Right lobe of liver (tissue), 6 donors: ENCODE measurements around the gene TDRD12. TPM values are rescaled to one million over a fixed set of nuclear protein-coding genes. Genes with fewer than 3 reads are reported as not detected.

Source experiments
- ATAC-seq, 4 donors: fragments of 200-7000 bp; cut with Tn5 transposase; one replicate each; pipeline ENCODE4 v1.9.1; 2020; ENCODE audit warnings: mild to moderate bottlenecking in 4 of 4, moderate library complexity in 4 of 4
- DNase-seq, 3 donors: peaks; one replicate each; pipeline ENCODE4 v3.0.0-alpha.2; 2020
- H3K27ac ChIP-seq, 3 donors: fragments of 200-600 bp; one replicate each; pipeline ENCODE4 v1.8.0; 2022
- H3K27me3 ChIP-seq, 2 donors: fragments of 200-600 bp; one replicate each; pipeline ENCODE4 v1.8.0; 2022
- H3K36me3 ChIP-seq, 4 donors: fragments of 200-600 bp; sonication (generic) in 1 of 4; one replicate each; pipeline versions ENCODE4 v1.5.1 to v1.8.0; 2017 to 2022; ENCODE audit warnings: control low read depth in 1 of 4
- H3K4me1 ChIP-seq, 4 donors: fragments of 200-600 bp; sonication (generic) in 1 of 4; one replicate each; pipeline versions ENCODE4 v1.5.1 to v1.8.0; 2017 to 2022; ENCODE audit warnings: control low read depth in 1 of 4
- H3K4me3 ChIP-seq, 3 donors: fragments of 200-600 bp; one replicate each; pipeline ENCODE4 v1.8.0; 2022
- H3K9me3 ChIP-seq, 4 donors: fragments of 200-600 bp; sonication (generic) in 1 of 4; one replicate each; pipeline versions ENCODE4 v1.5.1 to v1.8.0; 2017 to 2022; ENCODE audit warnings: control low read depth in 1 of 4
- POLR2A ChIP-seq: fragments of 450-650 bp; IDR thresholded peaks from one replicate; pipeline ENCODE4 v1.6.1; 2017; ENCODE audit warnings: antibody characterized with exemption, mild to moderate bottlenecking
- WGBS: methylation state at CpG from one replicate; pipeline ENCODE4 v1.1.6; 2018; ENCODE audit warnings: low coverage, low lambda C conversion rate; ENCODE audit not compliant: insufficient coverage; ENCODE audit errors: missing lambda C conversion rate; 5-methylcytosine and 5-hydroxymethylcytosine counted together
- intact Hi-C, 2 donors: fragments of 100-400 bp; cut with DNase I; formaldehyde crosslinking; loops; one replicate each; pipeline versions ENCODE4 v1.11.2 to v1.14.1; 2022
- total RNA-seq, 6 experiments: library from RNA; depleted of rRNA in 2 of 6; stranded (reverse); fragments of >200 nt in 2 of 6; fragmentation: NEBNext Ultra II Directional in 3 of 6; extraction: Animal tissue kit (Norgen Biotek cat#: 25700) in 3 of 6; gene quantifications; one replicate each; pipeline versions ENCODE4 v1.1.0 to v1.2.4, GENCODE V29; 2016 to 2023
- TF ChIP-seq, protein P1 (sequence below), 4 donors: fragments of 200-600 bp in 3 of 4; fragments of 450-650 bp in 1 of 4; IDR thresholded peaks; one replicate each; pipeline versions ENCODE4 v1.5.1 to v1.8.0; 2016 to 2022; ENCODE audit warnings: antibody characterized with exemption in 4 of 4, mild to moderate bottlenecking in 2 of 4
- donor health status: DM: no; HTN: yes; CAD: no.
- donor health status: DM: no; HTN: no; CAD: no.
- donor health status: DM: no; HTN: no; CAD: no.
- donor health status: DM: no; HTN: yes; CAD: no.
- donor health status: DM: no; HTN: yes; CAD: no.

The TDRD12 gene
- total RNA-seq, 6 experiments from 2014 or later, result 0.17 TPM; not detected in 5

DNA sequence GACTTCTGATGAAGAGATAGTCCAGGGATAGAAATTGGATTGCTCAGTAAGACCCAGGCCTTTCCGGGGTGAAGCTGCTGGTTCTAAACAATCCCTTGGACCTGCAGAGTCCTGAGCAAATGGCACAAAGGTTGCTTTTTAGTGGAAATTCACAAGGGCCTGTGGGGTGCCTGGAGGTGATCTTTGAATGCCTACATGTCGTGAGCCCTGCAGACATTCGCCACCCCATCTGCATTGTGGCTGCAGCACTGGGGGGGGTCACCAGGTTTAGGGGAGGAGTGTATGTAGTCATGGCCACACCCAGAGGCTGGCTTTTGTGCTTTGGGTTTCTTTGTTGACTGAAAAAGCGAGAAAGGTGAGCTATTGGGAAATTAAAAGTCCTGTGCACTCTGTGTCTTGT is 108.6 kb downstream of the TDRD12 start:
- intact Hi-C loops, result no loop called here
- H3K36me3 ChIP-seq, result peaks cover 0 to 3% (median 0%) of the 10 kb centered on the region in 4 donors
- H3K4me3 ChIP-seq, result no peak overlapping the region
- H3K27ac ChIP-seq, result no peak overlapping the region
- no peaks in the 10 kb centered on the region for H3K9me3 ChIP-seq
- ATAC-seq (no peak), DNase-seq (no peak)
- WGBS, result 86% methylated on average over 1 of the region's 4 CpGs
- TF ChIP-seq, protein P1, sequence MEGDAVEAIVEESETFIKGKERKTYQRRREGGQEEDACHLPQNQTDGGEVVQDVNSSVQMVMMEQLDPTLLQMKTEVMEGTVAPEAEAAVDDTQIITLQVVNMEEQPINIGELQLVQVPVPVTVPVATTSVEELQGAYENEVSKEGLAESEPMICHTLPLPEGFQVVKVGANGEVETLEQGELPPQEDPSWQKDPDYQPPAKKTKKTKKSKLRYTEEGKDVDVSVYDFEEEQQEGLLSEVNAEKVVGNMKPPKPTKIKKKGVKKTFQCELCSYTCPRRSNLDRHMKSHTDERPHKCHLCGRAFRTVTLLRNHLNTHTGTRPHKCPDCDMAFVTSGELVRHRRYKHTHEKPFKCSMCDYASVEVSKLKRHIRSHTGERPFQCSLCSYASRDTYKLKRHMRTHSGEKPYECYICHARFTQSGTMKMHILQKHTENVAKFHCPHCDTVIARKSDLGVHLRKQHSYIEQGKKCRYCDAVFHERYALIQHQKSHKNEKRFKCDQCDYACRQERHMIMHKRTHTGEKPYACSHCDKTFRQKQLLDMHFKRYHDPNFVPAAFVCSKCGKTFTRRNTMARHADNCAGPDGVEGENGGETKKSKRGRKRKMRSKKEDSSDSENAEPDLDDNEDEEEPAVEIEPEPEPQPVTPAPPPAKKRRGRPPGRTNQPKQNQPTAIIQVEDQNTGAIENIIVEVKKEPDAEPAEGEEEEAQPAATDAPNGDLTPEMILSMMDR (IDR thresholded peaks at IDR 0.05), result no peak
- no peak for TF ChIP-seq POLR2A
- no peaks in the 10 kb centered on the region for H3K4me1 ChIP-seq
- no peaks in the 10 kb centered on the region for H3K27me3 ChIP-seq

DNA sequence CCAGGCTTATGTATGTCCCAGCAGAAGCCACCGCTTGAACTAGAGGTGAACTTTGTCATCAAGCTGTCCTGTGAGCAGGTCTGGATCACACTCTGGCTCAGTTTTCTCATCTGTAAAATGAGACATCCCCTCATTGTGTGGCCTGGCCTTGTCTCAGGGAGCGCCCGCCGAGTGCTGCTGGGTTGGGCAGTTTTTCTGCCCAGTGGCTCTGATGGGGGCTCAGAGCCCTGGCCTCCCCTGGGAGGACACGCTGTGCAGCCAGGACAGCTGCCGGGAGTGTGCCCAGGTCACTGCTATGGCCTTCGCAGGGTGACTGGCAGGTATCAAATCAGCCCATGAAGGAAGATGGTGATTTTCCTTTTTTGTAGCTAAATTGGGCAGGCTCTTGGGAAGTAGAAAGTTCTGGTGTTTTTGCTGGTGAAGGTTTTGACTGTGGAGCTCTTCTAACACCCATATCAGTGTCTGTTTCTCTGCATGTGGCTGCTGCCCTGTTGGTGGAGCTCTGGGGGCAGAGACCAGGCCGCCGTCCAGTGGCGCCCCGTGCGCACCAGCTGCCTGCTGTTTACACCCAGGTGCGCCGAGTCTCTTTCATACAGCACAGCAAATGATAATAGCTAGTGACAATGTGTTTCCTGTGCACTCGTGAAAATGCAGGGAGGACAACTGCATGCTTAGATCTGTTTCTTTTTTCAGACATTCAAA is 109.2 kb downstream of the TDRD12 start:
- H3K9me3 ChIP-seq, result no peaks in the 10 kb centered on the region
- no peak for DNase-seq
- no peak for ATAC-seq
- no peaks in the 10 kb centered on the region for H3K4me1 ChIP-seq
- peaks cover 0 to 3% (median 0%) of the 10 kb centered on the region in 4 donors for H3K36me3 ChIP-seq
- H3K27me3 ChIP-seq, result no peaks in the 10 kb centered on the region
- intact Hi-C loops, result no loop called here
- H3K27ac ChIP-seq, result no peak overlapping the region
- 100% methylated on average over 4 of the region's 15 CpGs for WGBS
- TF ChIP-seq, protein P1 (IDR thresholded peaks at IDR 0.05), result no peak
- no peak for TF ChIP-seq POLR2A
- H3K4me3 ChIP-seq, result no peak overlapping the region

DNA sequence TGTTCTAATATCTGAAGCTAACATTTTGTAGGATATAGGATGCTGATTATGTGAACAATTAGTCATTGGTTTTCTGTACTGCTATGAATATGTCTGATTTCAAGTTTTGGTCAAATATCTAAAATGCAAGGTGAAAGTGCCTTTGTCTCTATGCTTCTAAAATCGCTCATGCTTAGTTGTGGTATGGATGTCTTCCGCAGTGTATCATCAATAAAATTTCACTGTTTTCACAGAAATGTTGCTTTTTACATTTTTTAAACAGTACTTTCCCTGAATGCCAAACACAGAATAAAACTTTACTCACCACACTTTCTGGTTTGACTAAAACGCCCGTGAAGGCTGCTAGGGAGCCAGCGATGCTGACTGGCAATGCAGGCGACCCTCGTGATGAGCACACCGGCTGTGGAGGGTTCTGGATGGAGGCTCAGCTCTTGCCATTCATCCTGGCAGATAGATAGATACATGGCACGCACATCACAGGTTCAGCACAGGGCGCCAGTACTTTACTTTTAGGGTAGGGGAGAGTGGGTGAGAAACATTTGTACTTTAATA is 109.9 kb downstream of the TDRD12 start:
- DNase-seq (no peak), ATAC-seq (no peak)
- peaks cover 0 to 3% (median 0%) of the 10 kb centered on the region in 4 donors for H3K36me3 ChIP-seq
- H3K9me3 ChIP-seq, result no peaks in the 10 kb centered on the region
- H3K27me3 ChIP-seq, result no peaks in the 10 kb centered on the region
- intact Hi-C loops, result no loop called here
- H3K4me1 ChIP-seq, result no peaks in the 10 kb centered on the region
- WGBS, result 91% methylated on average over 8 of the region's 10 CpGs
- H3K27ac ChIP-seq, result no peak overlapping the region
- TF ChIP-seq, protein P1 (IDR thresholded peaks at IDR 0.05), result no peak
- no peak for TF ChIP-seq POLR2A
- H3K4me3 ChIP-seq, result no peak overlapping the region

DNA sequence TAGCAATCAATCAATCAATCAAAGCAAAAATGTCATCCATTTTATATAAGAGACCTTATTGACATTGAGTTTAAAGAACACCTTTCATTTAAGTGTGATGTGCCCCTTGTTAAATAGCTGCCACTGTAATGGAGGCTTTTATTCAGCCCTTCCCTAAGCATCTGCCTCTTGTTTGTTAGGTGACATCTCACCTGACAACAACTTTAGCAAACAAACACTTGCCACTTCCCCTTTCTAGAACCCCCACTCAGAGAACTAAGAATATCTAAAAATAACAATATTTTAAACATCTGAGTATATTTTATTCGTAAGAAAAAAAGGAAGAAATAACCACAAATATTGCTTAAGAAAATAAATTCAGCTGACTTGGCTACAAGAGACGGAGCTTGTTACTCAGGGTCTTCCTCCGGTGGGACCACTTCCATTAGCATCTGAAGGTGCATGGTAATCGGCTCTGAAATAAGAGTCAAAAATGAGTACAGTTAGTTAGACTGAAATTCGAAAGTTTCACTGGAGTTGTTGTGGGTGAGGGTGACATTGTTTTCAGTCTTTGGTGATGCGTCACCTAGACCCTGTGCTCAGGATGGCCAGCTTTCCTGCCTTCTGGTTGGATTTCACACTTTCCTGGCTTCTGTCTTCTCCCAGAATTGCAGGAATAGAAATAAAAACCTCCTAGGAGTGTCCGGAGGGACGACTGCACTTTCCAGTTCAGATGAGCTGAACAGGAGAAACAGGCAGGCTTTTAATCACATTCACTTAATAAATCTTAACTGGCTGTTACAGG is 110.9 kb downstream of the TDRD12 start:
- Histone ChIP-seq H3K9me3 (no peaks in the 10 kb centered on the region), H3K4me1 (peaks cover 0 to 6% (median 0%) of the 10 kb centered on the region in 4 donors), H3K36me3 (peaks cover 0 to 3% (median 0%) of the 10 kb centered on the region in 4 donors), H3K27ac (no peak overlapping the region), H3K27me3 (no peaks in the 10 kb centered on the region), H3K4me3 (no peak overlapping the region)
- no peak for DNase-seq
- TF ChIP-seq, protein P1 (IDR thresholded peaks at IDR 0.05), result no peak
- no peak for TF ChIP-seq POLR2A
- ATAC-seq, result no peak
- 89% methylated on average over 8 of the region's 8 CpGs for WGBS
- intact Hi-C loops, result no loop called here
